HL-60/S4 treated with retinoic acid at 250 ng/mL for 4 days and 3 days (cell line): ENCODE results near the gene ZNF501.

Source experiments
- in situ Hi-C: fragments of 300-500 bp; cut with MboI; formaldehyde crosslinking; loops from 2 replicates; pipeline ENCODE4 v1.7.0; 2022; ENCODE audit warnings: low sequenced_read_pairs

The ZNF501 gene

GRCh38 chr3:44729384-44729910 lies at the start of gene ZNF501:
ZNF501 (plus strand) TSS chr3:44729635; CDS start chr3:44734422, 4,787 bp downstream.
- in situ Hi-C loops = no loop called here

GRCh38 chr3:44680921-44681455 lies 48.4 kb upstream of the ZNF501 start:
- in situ Hi-C loops = no loop called here

GRCh38 chr3:44682182-44682896 lies 47.1 kb upstream of the ZNF501 start:
- in situ Hi-C loops = no loop called here

DNA sequence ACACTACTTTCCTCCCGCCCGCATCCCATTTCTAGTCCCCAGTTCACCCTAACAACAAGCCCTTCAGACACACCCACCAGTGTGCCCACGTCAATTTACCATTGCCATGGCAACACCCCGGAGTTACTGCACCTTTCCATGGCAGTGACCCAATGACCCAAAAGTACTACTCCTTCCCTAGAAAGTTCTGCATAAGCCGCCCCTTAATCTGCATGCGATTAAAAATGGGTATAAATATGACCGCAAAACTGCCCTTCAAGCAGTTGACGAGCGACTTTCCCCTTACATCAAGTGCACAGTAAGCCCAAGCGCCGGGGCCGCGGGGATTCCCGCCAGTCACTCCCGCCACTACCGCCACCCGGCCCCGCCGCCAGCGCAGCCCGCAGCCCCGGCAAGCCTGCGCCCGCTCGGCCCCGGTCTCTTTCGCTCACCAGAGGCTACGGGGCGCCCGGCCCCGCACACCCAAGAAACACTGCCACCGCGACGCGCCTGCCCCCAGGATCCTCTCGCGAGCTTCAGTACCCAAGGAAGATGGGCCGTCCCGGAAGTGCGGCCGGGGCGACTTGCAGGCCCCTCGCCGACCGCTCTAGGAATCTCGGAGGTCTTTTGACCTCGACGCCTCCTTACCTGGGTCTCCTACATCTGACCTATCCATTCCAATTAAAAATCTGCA lies 44.2 kb upstream of the ZNF501 start:
- in situ Hi-C loops = no loop called here

DNA sequence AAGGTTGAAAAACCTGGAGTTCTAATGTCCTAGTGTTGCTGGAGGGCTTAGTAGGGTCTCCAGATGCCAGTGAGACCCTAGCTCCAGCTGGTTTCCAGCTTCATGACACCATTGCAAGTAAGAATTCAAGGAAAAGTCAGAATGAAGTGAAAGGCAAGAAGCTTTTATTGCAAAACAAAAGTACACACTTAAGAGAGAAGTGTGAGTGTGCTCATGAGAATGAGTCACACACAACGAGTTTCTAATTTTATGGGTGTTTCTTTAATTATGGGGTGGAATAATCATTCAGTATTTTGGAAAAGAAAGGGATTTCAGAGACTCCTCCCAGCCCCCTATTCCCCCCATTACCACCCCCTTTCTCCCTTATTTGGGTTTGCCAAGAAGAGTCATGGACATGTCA lies 41.5 kb upstream of the ZNF501 start:
- in situ Hi-C loops = no loop called here

DNA sequence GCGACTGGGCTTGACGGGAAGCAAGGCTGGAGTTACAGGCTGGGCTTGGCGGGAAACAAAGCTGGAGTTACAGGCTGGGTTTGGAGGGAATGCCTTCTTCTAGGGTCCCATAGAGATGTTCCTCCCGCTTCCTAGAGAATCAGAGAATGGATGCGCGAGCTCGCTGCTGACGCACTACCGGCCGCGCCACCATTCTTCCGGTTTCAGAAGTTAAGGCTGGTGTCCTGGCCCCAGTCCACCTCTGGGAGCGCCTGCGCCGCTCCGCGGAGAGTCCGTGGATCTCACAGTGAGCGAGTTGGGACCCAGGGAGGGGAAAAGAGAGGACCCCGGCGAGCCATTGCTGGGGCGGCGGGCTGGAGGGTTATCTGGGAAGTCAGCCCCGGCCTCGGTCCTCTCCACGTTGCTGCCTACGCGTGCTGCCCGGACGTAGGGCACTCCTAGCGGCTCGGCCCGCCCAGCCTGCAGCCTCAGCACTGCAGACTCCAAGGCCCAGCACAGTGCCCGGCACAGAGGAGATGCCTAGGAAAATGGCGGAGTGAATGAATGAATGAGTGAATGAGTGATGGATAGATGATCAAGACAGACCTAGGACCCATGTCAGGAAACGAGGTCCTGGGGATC lies 16.9 kb upstream of the ZNF501 start, which contains the start of gene ZNF502:
ZNF502 (plus strand) TSS at position 206 of the 621 bp plus-strand sequence. CDS start 7,602 bp downstream, outside the sequence.
- in situ Hi-C loops = no loop called here

DNA sequence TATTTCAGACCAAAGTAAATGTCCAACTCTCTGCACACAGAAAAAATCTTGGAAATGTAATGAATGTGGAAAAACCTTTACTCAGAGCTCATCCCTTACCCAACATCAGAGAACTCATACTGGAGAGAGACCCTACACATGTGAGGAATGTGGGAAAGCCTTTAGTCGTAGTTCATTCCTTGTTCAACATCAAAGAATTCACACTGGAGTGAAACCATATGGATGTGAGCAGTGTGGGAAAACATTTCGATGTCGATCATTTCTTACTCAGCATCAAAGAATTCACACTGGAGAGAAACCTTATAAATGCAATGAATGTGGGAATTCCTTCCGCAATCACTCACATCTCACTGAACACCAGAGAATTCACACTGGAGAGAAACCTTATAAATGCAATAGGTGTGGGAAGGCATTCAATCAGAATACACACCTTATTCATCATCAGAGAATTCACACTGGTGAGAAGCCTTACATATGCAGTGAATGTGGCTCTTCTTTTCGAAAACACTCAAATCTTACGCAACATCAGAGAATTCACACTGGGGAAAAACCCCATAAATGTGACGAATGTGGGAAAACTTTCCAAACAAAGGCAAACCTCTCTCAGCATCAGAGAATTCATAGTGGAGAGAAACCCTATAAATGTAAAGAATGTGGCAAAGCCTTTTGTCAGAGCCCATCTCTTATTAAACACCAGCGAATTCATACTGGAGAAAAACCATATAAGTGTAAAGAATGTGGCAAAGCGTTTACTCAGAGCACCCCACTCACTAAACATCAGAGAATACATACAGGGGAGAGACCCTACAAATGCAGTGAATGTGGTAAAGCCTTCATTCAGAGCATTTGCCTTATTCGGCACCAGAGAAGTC lies 8.0 kb upstream of the ZNF501 start:
- in situ Hi-C loops = no loop called here

DNA sequence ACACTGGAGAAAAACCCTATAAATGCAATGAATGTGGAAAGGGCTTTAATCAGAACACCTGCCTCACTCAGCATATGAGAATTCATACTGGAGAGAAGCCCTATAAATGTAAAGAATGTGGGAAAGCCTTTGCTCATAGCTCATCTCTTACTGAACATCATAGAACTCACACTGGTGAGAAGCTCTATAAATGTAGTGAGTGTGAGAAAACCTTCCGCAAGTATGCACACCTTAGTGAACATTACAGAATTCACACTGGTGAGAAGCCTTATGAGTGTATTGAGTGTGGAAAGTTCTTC lies 7.4 kb upstream of the ZNF501 start:
- in situ Hi-C loops = no loop called here

- in situ Hi-C loops = no loop called here
Observed at GRCh38 chr3:44734646-44735168, 5.3 kb downstream of the ZNF501 start.

- in situ Hi-C loops = no loop called here
Observed at GRCh38 chr3:44761101-44761423, 31.6 kb downstream of the ZNF501 start.

DNA sequence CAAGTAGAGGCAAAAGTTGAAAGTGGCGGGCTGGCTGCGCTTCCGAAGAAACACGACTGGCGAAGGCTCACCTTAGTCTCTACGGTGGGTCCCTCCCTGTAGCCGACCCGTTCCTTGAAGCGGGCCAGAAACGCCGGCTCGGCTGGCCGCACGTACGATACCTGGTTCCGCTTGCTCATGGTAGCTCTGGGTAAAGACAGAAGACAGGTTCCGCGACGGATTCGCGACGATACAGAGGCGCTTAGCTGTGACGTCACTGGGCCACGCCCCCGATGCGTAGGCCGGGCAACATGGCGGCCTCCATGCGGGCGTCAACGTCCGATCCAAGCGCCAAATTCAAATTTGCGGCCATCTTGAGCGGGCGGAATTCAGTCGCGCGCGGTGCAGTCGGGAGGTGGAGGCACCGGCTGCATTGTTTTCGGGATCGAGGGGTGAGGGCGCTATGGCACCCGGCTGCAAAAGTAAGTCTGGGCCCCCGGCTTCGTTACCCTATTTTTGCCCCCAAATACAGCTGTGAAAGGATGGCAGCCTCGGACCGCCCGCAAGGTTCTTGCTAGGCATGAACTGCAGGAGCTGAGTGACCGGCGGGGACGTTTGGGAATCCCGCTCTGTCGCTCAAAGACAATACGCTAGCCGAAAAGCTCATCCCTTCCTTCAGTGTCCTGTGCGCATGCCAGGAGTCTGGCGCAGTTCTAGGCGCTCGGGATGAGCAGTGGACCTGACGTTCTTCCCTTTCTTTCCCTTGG lies 32.2 kb downstream of the ZNF501 start, which contains the start of the genes KIAA1143 and KIF15:
KIAA1143 (minus strand) TSS at position 196 of the 746 bp plus-strand sequence; CDS start at position 179, 17 bp downstream.
KIF15 (plus strand) TSS at position 371 of the 746 bp plus-strand sequence; CDS start at position 443, 72 bp downstream.
- in situ Hi-C loops = no loop called here

- in situ Hi-C loops = no loop called here
Observed at GRCh38 chr3:44762170-44762677, 32.8 kb downstream of the ZNF501 start.

DNA sequence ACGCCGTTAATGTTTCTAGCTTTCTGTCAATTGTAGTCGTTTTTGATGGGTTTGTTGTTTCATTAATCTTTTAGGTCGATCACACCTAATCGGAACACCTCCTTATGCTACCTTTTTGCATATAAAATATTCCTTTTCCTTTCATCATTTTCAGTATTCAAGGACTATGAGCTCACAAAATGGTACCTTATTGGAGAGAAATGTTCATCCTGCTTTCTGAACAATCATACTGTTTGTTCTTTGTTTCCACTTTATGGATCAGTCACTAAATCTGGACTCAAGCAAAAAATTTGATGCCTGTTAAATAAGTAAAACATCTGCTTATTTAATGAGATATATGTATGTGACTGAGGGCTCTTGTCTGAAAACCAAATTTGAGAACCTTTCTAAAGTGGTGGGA lies 33.3 kb downstream of the ZNF501 start:
- in situ Hi-C loops = no loop called here

DNA sequence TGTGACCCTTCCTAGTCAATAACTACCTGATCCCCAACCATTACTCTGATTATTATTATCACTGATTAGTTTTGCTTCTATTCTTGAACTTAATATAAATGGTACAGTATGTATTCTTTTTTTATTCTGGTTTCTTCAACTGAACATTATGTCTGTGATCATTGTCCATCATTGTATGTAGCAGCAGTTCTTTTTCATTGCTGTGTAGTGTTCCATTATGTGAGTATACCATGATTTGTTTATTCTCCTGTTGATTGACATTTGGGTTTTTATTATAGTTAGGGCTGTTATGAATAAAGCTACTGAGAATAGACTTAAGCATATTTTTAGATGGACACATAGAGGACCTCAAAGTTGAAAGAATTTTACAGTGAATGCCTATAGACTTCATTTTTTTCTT lies 34.8 kb downstream of the ZNF501 start:
- in situ Hi-C loops = no loop called here

DNA sequence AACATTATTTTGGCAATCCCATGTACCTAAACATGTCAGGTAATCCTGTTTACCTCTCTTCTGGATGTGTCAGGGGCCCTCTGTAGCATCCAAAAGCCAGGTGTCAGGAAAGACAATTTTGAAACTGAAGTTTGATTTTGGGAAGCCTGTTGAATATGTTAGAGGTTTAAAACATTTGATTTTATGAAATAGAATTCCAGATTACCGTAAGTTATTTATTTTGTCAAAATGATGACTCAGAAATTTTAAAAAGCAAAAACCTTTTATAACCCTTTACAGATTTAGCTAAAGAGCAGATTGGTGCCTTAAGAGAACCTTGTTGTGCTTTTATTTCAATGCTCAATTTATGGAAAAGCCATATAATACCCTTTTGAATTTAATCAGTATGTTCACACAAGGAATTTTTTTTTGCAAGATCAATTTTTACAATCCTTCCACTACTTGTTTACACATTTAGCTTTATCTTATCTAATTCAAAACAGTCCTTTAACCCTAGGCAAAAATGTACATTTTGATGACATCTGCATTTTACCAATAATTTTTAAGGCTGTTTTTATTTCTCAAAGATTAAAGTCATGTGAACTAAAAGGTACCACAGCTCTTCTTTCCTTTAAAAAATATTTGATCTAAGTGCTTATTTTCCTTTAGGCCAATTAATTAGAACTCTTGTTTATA lies 42.1 kb downstream of the ZNF501 start:
- in situ Hi-C loops = no loop called here

DNA sequence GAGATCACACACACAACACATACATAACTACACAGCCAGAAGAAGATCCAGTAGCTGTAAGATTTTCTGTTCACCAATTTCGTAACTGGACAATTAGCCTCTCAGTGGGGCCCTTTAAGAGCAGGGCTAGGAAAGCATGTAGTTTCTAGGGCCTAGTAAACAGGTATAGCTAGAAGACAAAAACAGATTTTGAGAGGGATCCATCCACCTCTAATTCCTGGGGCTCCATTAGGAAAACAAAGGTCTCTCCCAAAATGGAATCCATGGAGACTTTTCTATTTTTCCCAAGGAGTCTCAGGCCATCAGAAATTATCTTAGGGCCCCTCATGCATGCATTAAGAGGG lies 42.6 kb downstream of the ZNF501 start:
- in situ Hi-C loops = no loop called here

DNA sequence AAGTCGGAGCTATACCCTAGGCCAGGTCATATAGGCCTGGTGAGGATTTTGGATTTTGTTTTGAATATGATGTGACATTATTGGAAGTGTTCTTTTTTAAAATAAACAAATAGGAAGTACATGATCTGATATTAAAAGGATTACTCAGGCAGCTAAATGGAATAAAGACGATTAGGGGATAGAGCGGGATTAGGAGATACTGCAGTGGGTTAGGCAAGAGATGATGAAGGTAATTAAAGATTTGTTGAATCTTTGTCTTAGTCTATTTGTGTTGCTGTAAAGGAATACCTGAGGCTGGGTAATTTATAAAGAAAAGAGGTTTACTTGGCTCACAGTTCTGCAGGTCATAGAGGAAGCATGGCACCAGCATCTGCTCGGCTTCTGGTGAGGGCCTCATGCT lies 53.5 kb downstream of the ZNF501 start:
- in situ Hi-C loops = no loop called here
